ENCODE data around the gene TRA2A. TPM values are rescaled to one million over a fixed set of nuclear protein-coding genes. Genes with fewer than 3 reads are reported as not detected.

The TRA2A gene
- total and polyA plus RNA-seq, 3 experiments from 2014 or later = 37.1 to 87.6 (median 82.5) TPM

DNA sequence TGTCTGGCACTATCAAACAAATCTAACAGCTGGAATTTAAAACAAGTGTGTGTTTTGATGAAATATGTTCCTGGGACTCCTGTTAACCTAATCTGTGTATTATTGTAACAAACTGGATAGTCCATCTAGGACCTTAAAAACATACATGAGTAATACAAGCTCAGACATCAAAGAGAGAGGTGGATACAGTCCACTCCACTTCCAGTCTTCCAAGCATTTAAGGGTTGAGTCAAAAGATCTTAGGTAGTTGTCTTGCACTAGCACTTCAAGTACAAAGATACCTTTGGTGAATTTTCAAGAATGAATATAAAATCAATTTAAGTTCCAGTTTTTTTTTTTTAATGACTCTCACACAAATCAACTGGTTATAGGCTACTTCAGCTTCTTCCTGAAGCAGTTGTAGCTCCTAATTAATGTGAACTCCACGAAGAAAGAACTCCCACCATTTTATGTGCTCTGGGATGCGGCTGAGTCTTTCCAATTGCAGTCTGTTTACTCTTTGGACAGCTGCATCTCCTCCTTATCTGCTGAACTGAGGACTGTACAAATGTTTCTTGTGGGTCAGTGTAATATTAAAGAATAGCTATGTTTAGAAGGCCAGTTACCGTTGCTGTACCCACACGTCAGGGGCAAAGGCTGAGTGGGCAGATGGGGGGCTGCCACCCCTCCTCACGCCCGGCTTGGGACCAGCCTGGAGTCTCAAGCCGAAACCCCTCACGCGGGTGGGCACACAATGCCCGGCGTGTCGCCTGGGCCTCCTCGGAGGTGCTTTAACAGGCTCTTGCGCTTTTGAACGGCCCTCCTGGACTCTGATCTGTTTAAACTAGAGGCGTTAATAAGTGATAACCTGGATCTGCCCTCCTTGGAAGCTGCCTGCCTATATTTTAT, 58.6 kb downstream of the TRA2A start:
- Mint-ChIP-seq H3K4me1 (peaks cover 27 to 36% (median 27%) of the 10 kb centered on the region in 3 donors), H3K27me3 (peaks cover 69 to 70% of the 10 kb centered on the region in 2 donors), H3K9me3 (peaks cover 10 to 25% (median 21%) of the 10 kb centered on the region in 5 donors), H3K27ac (peak overlapping the region in 1 of 8 donors; percentile 42), H3K36me3 (no peaks in the 10 kb centered on the region), H3K4me3 (peak overlapping the region in 5 of 7 donors; percentile 6 to 70 (median 24))
- no peak overlapping the region for H3K4me3 ChIP-seq (ENCODE audit: low read length)
- DNase-seq = no peak
- CTCF ChIA-PET = interaction anchor here (0.6 to 1.5 kb wide), 2 partner anchors 9 to 211 kb away, joined by 3 read pairs; no protein-coding TSS in a partner anchor
- no peaks in the 10 kb centered on the region for H3K9me3 ChIP-seq (ENCODE audit: low read length)
- peaks cover 53% of the 10 kb centered on the region for H3K4me1 ChIP-seq (ENCODE audit: insufficient read depth, low read length)
- POLR2A ChIA-PET = interaction anchor here (0.7 to 1.0 kb wide), 3 partner anchors 20 to 74 kb away, joined by 3 to 5 read pairs (median 5); no protein-coding TSS in a partner anchor
- H3K27me3 ChIP-seq (ENCODE audit: insufficient read depth, low read length, poor library complexity, severe bottlenecking) = peaks cover 88% of the 10 kb centered on the region
- no peaks in the 10 kb centered on the region for H3K36me3 ChIP-seq (ENCODE audit: insufficient read depth, low read length)
- peak overlapping the region; percentile 70 for H3K27ac ChIP-seq (ENCODE audit: low read depth, low read length)

DNA sequence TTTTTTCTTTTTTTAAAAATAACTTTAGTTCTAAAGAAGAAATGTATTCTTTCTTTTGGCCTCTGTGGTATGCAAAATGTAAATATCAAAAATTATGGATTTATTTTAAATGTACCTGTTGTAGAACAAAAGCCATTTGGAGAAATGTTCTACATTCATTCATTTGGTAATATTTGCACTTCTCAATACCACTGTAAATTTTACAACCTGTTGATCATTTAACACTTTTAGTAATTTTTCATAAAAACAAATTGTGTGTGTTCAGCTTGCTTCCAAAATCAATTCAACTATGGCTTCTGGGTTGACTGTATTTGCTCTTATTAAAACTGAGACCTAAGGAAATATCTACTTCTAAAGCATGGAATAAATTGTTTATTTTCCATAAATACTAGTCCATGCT, 59.2 kb downstream of the TRA2A start:
- peak overlapping the region in 1 of 8 donors; percentile 42 for H3K27ac Mint-ChIP-seq
- peaks cover 10 to 25% (median 21%) of the 10 kb centered on the region in 5 donors for H3K9me3 Mint-ChIP-seq
- H3K4me1 ChIP-seq (ENCODE audit: insufficient read depth, low read length) = peaks cover 59% of the 10 kb centered on the region
- POLR2A ChIA-PET = interaction anchor here (0.7 kb wide), 1 partner anchor 19 kb away, joined by 5 read pairs; no protein-coding TSS in a partner anchor
- H3K4me1 Mint-ChIP-seq = peaks cover 31 to 42% (median 32%) of the 10 kb centered on the region in 3 donors
- peaks cover 90% of the 10 kb centered on the region for H3K27me3 ChIP-seq (ENCODE audit: insufficient read depth, low read length, poor library complexity, severe bottlenecking)
- H3K4me3 Mint-ChIP-seq = peak overlapping the region in 1 of 7 donors; percentile 70
- DNase-seq = no peak
- H3K27ac ChIP-seq (ENCODE audit: low read depth, low read length) = peak overlapping the region; percentile 70
- no peaks in the 10 kb centered on the region for H3K9me3 ChIP-seq (ENCODE audit: low read length)
- no peaks in the 10 kb centered on the region for H3K36me3 Mint-ChIP-seq
- CTCF ChIA-PET = interaction anchor here (1.5 kb wide), 1 partner anchor 210 kb away, joined by 3 read pairs; no protein-coding TSS in a partner anchor
- H3K4me3 ChIP-seq (ENCODE audit: low read length) = no peak overlapping the region
- H3K36me3 ChIP-seq (ENCODE audit: insufficient read depth, low read length) = no peaks in the 10 kb centered on the region
- peaks cover 74 to 75% of the 10 kb centered on the region in 2 donors for H3K27me3 Mint-ChIP-seq

- Mint-ChIP-seq H3K4me1 (peaks cover 34 to 47% (median 35%) of the 10 kb centered on the region in 3 donors), H3K27ac (peak overlapping the region in 1 of 8 donors; percentile 62), H3K4me3 (no peak overlapping the region), H3K36me3 (no peaks in the 10 kb centered on the region), H3K9me3 (peaks cover 10 to 25% (median 20%) of the 10 kb centered on the region in 5 donors), H3K27me3 (peaks cover 74 to 76% of the 10 kb centered on the region in 2 donors)
- no peaks in the 10 kb centered on the region for H3K36me3 ChIP-seq (ENCODE audit: insufficient read depth, low read length)
- H3K4me1 ChIP-seq (ENCODE audit: insufficient read depth, low read length) = peaks cover 60% of the 10 kb centered on the region
- no peak for DNase-seq
- POLR2A ChIA-PET = no interaction called here
- no peak overlapping the region for H3K4me3 ChIP-seq (ENCODE audit: low read length)
- peak overlapping the region; percentile 70 for H3K27ac ChIP-seq (ENCODE audit: low read depth, low read length)
- H3K27me3 ChIP-seq (ENCODE audit: insufficient read depth, low read length, poor library complexity, severe bottlenecking) = peaks cover 94% of the 10 kb centered on the region
- CTCF ChIA-PET = interaction anchor here (1.5 kb wide), 1 partner anchor 210 kb away, joined by 3 read pairs; no protein-coding TSS in a partner anchor
- H3K9me3 ChIP-seq (ENCODE audit: low read length) = no peaks in the 10 kb centered on the region
Measured at GRCh38 chr7:23472046-23472445, 59.7 kb downstream of the TRA2A start.

- peaks cover 60% of the 10 kb centered on the region for H3K4me1 ChIP-seq (ENCODE audit: insufficient read depth, low read length)
- no peak overlapping the region for H3K4me3 ChIP-seq (ENCODE audit: low read length)
- H3K9me3 ChIP-seq (ENCODE audit: low read length) = no peaks in the 10 kb centered on the region
- no peaks in the 10 kb centered on the region for H3K36me3 ChIP-seq (ENCODE audit: insufficient read depth, low read length)
- Mint-ChIP-seq H3K27ac (peak overlapping the region in 3 of 8 donors; percentile 4 to 62 (median 56)), H3K4me1 (peaks cover 35 to 48% (median 36%) of the 10 kb centered on the region in 3 donors), H3K27me3 (peaks cover 73% of the 10 kb centered on the region in 2 donors), H3K9me3 (peaks cover 10 to 25% (median 17%) of the 10 kb centered on the region in 5 donors), H3K36me3 (no peaks in the 10 kb centered on the region), H3K4me3 (peak overlapping the region; percentile 46 to 86 (median 78))
- ChIA-PET CTCF (no interaction called here), POLR2A (no interaction called here)
- peak overlapping the region; percentile 70 for H3K27ac ChIP-seq (ENCODE audit: low read depth, low read length)
- peaks cover 94% of the 10 kb centered on the region for H3K27me3 ChIP-seq (ENCODE audit: insufficient read depth, low read length, poor library complexity, severe bottlenecking)
- DNase-seq = peak in 2 of 5 donors; percentile 7 to 37
Measured at GRCh38 chr7:23471106-23471859, 60.5 kb downstream of the TRA2A start.

DNA sequence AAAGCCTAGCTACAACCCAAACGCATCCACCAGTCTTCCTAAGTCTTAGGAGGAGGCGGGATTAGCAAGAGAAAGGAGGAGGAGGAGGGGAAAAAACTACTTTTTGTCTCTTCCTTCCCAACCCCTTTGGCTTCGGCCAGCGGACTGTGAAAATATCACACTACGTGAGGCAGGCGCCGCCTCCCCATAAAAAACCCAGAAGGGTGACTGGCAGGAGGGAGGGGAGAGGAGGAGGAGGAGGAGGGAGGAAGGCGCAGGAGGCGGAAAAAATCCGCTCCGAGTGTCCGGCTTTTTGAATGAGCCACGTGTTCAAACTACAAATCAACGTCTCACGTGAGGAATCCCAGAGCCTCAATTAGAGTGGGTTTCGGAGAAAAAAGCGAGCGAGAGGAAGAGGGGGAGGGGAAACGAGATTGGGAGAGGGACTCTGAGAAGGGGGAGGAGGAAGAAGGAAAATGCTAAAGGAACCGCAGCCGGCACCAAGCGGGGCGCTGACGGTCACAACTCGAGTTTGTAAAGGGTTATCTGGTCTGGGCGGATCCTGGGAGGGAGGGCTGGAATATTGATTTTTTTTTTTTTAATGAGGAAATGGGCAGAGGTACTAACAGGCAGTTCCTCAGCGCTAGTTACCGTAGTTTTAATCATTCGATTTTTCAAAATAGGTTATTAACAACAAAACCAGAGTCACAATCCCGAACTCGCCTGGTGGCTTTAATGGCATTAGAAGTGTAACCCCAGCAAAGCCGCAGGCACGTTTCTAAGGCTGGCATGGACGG, 61.3 kb downstream of the TRA2A start, which contains the start of gene IGF2BP3:
TSS of gene IGF2BP3 (minus strand) at position 162 of the 776 bp plus-strand sequence. CDS start 381 bp downstream, outside the sequence.
- Mint-ChIP-seq H3K36me3 (no peaks in the 10 kb centered on the region), H3K27me3 (peaks cover 73 to 78% of the 10 kb centered on the region in 2 donors), H3K27ac (peak within 1 kb of the TSS in 5 of 8 donors; percentile 19 to 80 (median 56)), H3K4me3 (peak within 1 kb of the TSS; percentile 67 to 86 (median 80)), H3K4me1 (peaks cover 35 to 48% (median 36%) of the 10 kb centered on the region in 3 donors), H3K9me3 (peaks cover 10 to 25% (median 15%) of the 10 kb centered on the region in 5 donors)
- CTCF ChIA-PET = interaction anchor here (0.6 kb wide), 1 partner anchor 105 kb away, joined by 3 read pairs; no protein-coding TSS in a partner anchor
- POLR2A ChIA-PET = no interaction called here
- H3K4me3 ChIP-seq (ENCODE audit: low read length) = peak within 1 kb of the TSS; percentile 29
- no peaks in the 10 kb centered on the region for H3K9me3 ChIP-seq (ENCODE audit: low read length)
- peaks cover 90% of the 10 kb centered on the region for H3K27me3 ChIP-seq (ENCODE audit: insufficient read depth, low read length, poor library complexity, severe bottlenecking)
- H3K27ac ChIP-seq (ENCODE audit: low read depth, low read length) = peak within 1 kb of the TSS; percentile 70
- DNase-seq = peak in 2 of 5 donors; percentile 3 to 31
- H3K36me3 ChIP-seq (ENCODE audit: insufficient read depth, low read length) = no peaks in the 10 kb centered on the region
- peaks cover 60% of the 10 kb centered on the region for H3K4me1 ChIP-seq (ENCODE audit: insufficient read depth, low read length)

GRCh38 chr7:23469961-23470250, 61.9 kb downstream of the TRA2A start:
- ChIA-PET CTCF (interaction anchor here (0.6 kb wide), 1 partner anchor 104 kb away, joined by 3 read pairs; no protein-coding TSS in a partner anchor), POLR2A (no interaction called here)
- Mint-ChIP-seq H3K27ac (peak overlapping the region in 5 of 8 donors; percentile 19 to 80 (median 40)), H3K9me3 (peaks cover 5 to 21% (median 12%) of the 10 kb centered on the region in 5 donors), H3K4me3 (peak overlapping the region; percentile 67 to 86 (median 78)), H3K4me1 (peaks cover 34 to 47% (median 35%) of the 10 kb centered on the region in 3 donors), H3K27me3 (peaks cover 73 to 79% of the 10 kb centered on the region in 2 donors), H3K36me3 (no peaks in the 10 kb centered on the region)
- peak overlapping the region; percentile 69 for H3K27ac ChIP-seq (ENCODE audit: low read depth, low read length)
- no peaks in the 10 kb centered on the region for H3K36me3 ChIP-seq (ENCODE audit: insufficient read depth, low read length)
- H3K9me3 ChIP-seq (ENCODE audit: low read length) = no peaks in the 10 kb centered on the region
- H3K4me1 ChIP-seq (ENCODE audit: insufficient read depth, low read length) = peaks cover 59% of the 10 kb centered on the region
- peak in 1 of 5 donors; percentile 14 for DNase-seq
- peak overlapping the region; percentile 29 for H3K4me3 ChIP-seq (ENCODE audit: low read length)
- H3K27me3 ChIP-seq (ENCODE audit: insufficient read depth, low read length, poor library complexity, severe bottlenecking) = peaks cover 90% of the 10 kb centered on the region
